Suprapubic skin (tissue), 4 donors: Measurements from ENCODE around the gene ZMIZ2. TPM values are rescaled to one million over a fixed set of nuclear protein-coding genes. Genes with fewer than 3 reads are reported as not detected.
"Not testable (repeated sequence)": the region's sequence is repeated elsewhere in the genome, so short reads cannot be mapped to it uniquely, and the experiment has no call there.

ENCODE experiments used
- DNase-seq, 2 donors: peaks; one replicate each; pipeline ENCODE4 v3.0.0-alpha.2; 2019; ENCODE audit warnings: low spot score in 2 of 2
- H3K27ac ChIP-seq: fragments of 200-600 bp; sonication (generic); one replicate; pipeline ENCODE4 v1.5.1; 2019
- H3K27me3 ChIP-seq: fragments of 200-600 bp; sonication (generic); one replicate; pipeline ENCODE4 v1.5.1; 2019
- H3K36me3 ChIP-seq: fragments of 200-600 bp; sonication (generic); one replicate; pipeline ENCODE4 v1.5.1; 2019
- H3K4me1 ChIP-seq: fragments of 200-600 bp; sonication (generic); one replicate; pipeline ENCODE4 v1.5.1; 2019
- H3K4me3 ChIP-seq: fragments of 200-600 bp; sonication (generic); one replicate; pipeline ENCODE4 v1.5.1; 2019; ENCODE audit warnings: mild to moderate bottlenecking
- H3K9me3 ChIP-seq: fragments of 200-600 bp; sonication (generic); one replicate; pipeline ENCODE4 v1.5.1; 2019
- CTCF ChIP-seq, 2 donors: fragments of 200-600 bp in 1 of 2; fragments of 450-650 bp in 1 of 2; sonication (generic) in 1 of 2; IDR thresholded peaks; one replicate each; pipeline ENCODE4 v1.5.1; 2016 to 2019; ENCODE audit warnings: antibody characterized with exemption in 2 of 2, mild to moderate bottlenecking in 1 of 2, moderate library complexity in 1 of 2
- EP300 ChIP-seq: sonication (generic); formaldehyde crosslinking; IDR thresholded peaks from one replicate; pipeline ENCODE4 v1.6.1; 2017; ENCODE audit warnings: antibody characterized with exemption
- POLR2A ChIP-seq, 2 donors: fragments of 450-650 bp; IDR thresholded peaks; one replicate each; pipeline ENCODE4 v1.6.1; 2017; ENCODE audit warnings: antibody characterized with exemption in 2 of 2, mild to moderate bottlenecking in 2 of 2, moderate library complexity in 2 of 2
- POLR2AphosphoS5 ChIP-seq, 3 donors: sonication (generic); formaldehyde crosslinking; IDR thresholded peaks; one replicate each; pipeline ENCODE4 v1.6.1; 2017; ENCODE audit warnings: antibody characterized with exemption in 3 of 3
- WGBS: methylation state at CpG from one replicate; pipeline ENCODE4 v1.1.5; 2018; 5-methylcytosine and 5-hydroxymethylcytosine counted together
- total RNA-seq, 4 donors: library from RNA; depleted of rRNA; stranded (reverse); fragments of >200 nt; gene quantifications; one replicate each; pipeline ENCODE4 v1.1.0, GENCODE V29; 2016

Gene ZMIZ2
- total RNA-seq, 4 donors from 2014 or later, result 26.4 to 97.8 (median 38.4) TPM

GRCh38 chr7:44771358-44771757, 22.7 kb downstream of the ZMIZ2 start:
- TF ChIP-seq EP300 (no peak), CTCF (IDR thresholded peaks at IDR 0.05) (no peak), POLR2AphosphoS5 (IDR thresholded peaks at IDR 0.05) (no peak), POLR2A (IDR thresholded peaks at IDR 0.05) (no peak)
- Histone ChIP-seq H3K4me3 (no peak overlapping the region), H3K27ac (no peak overlapping the region), H3K9me3 (no peaks in the 10 kb centered on the region), H3K27me3 (no peaks in the 10 kb centered on the region), H3K36me3 (peaks cover 14% of the 10 kb centered on the region), H3K4me1 (peaks cover 41% of the 10 kb centered on the region)
- WGBS, result 100% methylated on average over 3 of the region's 3 CpGs
- no peak for DNase-seq

- Histone ChIP-seq H3K36me3 (peaks cover 3% of the 10 kb centered on the region), H3K9me3 (no peaks in the 10 kb centered on the region), H3K4me3 (no peak overlapping the region), H3K27me3 (no peaks in the 10 kb centered on the region), H3K27ac (no peak overlapping the region), H3K4me1 (peaks cover 41% of the 10 kb centered on the region)
- 67% methylated on average over 6 of the region's 6 CpGs for WGBS
- DNase-seq, result no peak
- no peak for TF ChIP-seq POLR2AphosphoS5 (IDR thresholded peaks at IDR 0.05)
- no peak for TF ChIP-seq CTCF (IDR thresholded peaks at IDR 0.05)
- TF ChIP-seq EP300, result no peak
- TF ChIP-seq POLR2A (IDR thresholded peaks at IDR 0.05), result no peak
Measured at GRCh38 chr7:44772440-44772839, 23.8 kb downstream of the ZMIZ2 start.

GRCh38 chr7:44772867-44773266, 24.2 kb downstream of the ZMIZ2 start:
- TF ChIP-seq EP300, result no peak
- no peak for TF ChIP-seq POLR2A (IDR thresholded peaks at IDR 0.05)
- no peak for TF ChIP-seq POLR2AphosphoS5 (IDR thresholded peaks at IDR 0.05)
- no peak for TF ChIP-seq CTCF (IDR thresholded peaks at IDR 0.05)
- no peak for DNase-seq
- no peaks in the 10 kb centered on the region for H3K27me3 ChIP-seq
- no peaks in the 10 kb centered on the region for H3K36me3 ChIP-seq
- no peaks in the 10 kb centered on the region for H3K9me3 ChIP-seq
- WGBS, result 86% methylated on average over 10 of the region's 10 CpGs
- H3K27ac ChIP-seq, result no peak overlapping the region
- H3K4me1 ChIP-seq, result peaks cover 37% of the 10 kb centered on the region
- H3K4me3 ChIP-seq, result no peak overlapping the region

GRCh38 chr7:44774486-44774885, 25.8 kb downstream of the ZMIZ2 start:
- H3K27me3 ChIP-seq, H3K4me3 ChIP-seq, H3K9me3 ChIP-seq, DNase-seq, H3K27ac ChIP-seq, H3K36me3 ChIP-seq: not testable (repeated sequence)
- peaks cover 21% of the 10 kb centered on the region for H3K4me1 ChIP-seq
- whole genome bisulfite sequencing, result 72% methylated on average over 3 of the region's 3 CpGs

- TF ChIP-seq POLR2A (IDR thresholded peaks at IDR 0.05) (no peak), POLR2AphosphoS5 (IDR thresholded peaks at IDR 0.05) (no peak), CTCF (IDR thresholded peaks at IDR 0.05) (no peak), EP300 (no peak)
Measured at GRCh38 chr7:44775383-44776107, 26.9 kb downstream of the ZMIZ2 start.

GRCh38 chr7:44776211-44776610, 27.6 kb downstream of the ZMIZ2 start:
- Histone ChIP-seq H3K36me3 (no peaks in the 10 kb centered on the region), H3K27ac (no peak overlapping the region), H3K4me3 (no peak overlapping the region), H3K27me3 (no peaks in the 10 kb centered on the region), H3K9me3 (no peaks in the 10 kb centered on the region), H3K4me1 (peaks cover 6% of the 10 kb centered on the region)
- 54% methylated on average over 3 of the region's 3 CpGs for WGBS
- TF ChIP-seq POLR2A (IDR thresholded peaks at IDR 0.05) (no peak), POLR2AphosphoS5 (IDR thresholded peaks at IDR 0.05) (no peak), EP300 (no peak), CTCF (IDR thresholded peaks at IDR 0.05) (no peak)
- DNase-seq, result no peak

More at GRCh38 chr7:44775383-44776107, 26.9 kb downstream of the ZMIZ2 start:
- no peak overlapping the region for H3K27ac ChIP-seq
- H3K36me3 ChIP-seq, result no peaks in the 10 kb centered on the region
- H3K27me3 ChIP-seq, result no peaks in the 10 kb centered on the region
- WGBS, result 79% methylated on average over 6 of the region's 6 CpGs
- no peaks in the 10 kb centered on the region for H3K9me3 ChIP-seq
- H3K4me3 ChIP-seq, result no peak overlapping the region
- peaks cover 10% of the 10 kb centered on the region for H3K4me1 ChIP-seq
- DNase-seq, result no peak
